ENCODE results near the gene ZKSCAN1. TPM values are rescaled to one million over a fixed set of nuclear protein-coding genes. Genes with fewer than 3 reads are reported as not detected.
A peak's percentile ranks its signal among the peaks of the same experiment; 100 is the strongest.
"Not testable (repeated sequence)": the region's sequence is repeated elsewhere in the genome, so short reads cannot be mapped to it uniquely, and the experiment has no call there.

Gene ZKSCAN1
- total RNA-seq (2014; rRNA removed), result 19.0 and 21.2 TPM in 2 replicates
- polyA plus RNA-seq (2012), result 9.7 TPM

- peak; percentile 95 for DNase-seq (ENCODE audit: low read depth)
Observed at GRCh38 chr7:100015232-100016214, at the start of gene ZKSCAN1. TSS of gene ZKSCAN1 (plus strand) at chr7:100015596. CDS start at chr7:100023507, 7,911 bp downstream.

GRCh38 chr7:99969298-99969697, 46.1 kb upstream of the ZKSCAN1 start:
- DNase-seq (ENCODE audit: low read depth), result no peak

GRCh38 chr7:99969813-99970212, 45.6 kb upstream of the ZKSCAN1 start:
- not testable (repeated sequence) for DNase-seq (ENCODE audit: low read depth)

- DNase-seq (ENCODE audit: low read depth), result no peak
Observed at GRCh38 chr7:99971242-99971641, 44.2 kb upstream of the ZKSCAN1 start.

GRCh38 chr7:99973817-99974216, 41.6 kb upstream of the ZKSCAN1 start:
- not testable (repeated sequence) for DNase-seq (ENCODE audit: low read depth)

- DNase-seq (ENCODE audit: low read depth), result no peak
Observed at GRCh38 chr7:99974681-99975080, 40.7 kb upstream of the ZKSCAN1 start.

GRCh38 chr7:99975782-99976521, 39.4 kb upstream of the ZKSCAN1 start, which contains the start of gene AZGP1:
TSS of gene AZGP1 (minus strand) at chr7:99976031. CDS start at chr7:99976020, 11 bp downstream.
- peak; percentile 16 for DNase-seq (ENCODE audit: low read depth)

- DNase-seq (ENCODE audit: low read depth), result no peak
Observed at GRCh38 chr7:99976626-99977025, 38.8 kb upstream of the ZKSCAN1 start.

- DNase-seq (ENCODE audit: low read depth), result peak; percentile 10
Observed at GRCh38 chr7:99979814-99980225, 35.6 kb upstream of the ZKSCAN1 start.

GRCh38 chr7:99980448-99980872, 34.9 kb upstream of the ZKSCAN1 start:
- DNase-seq (ENCODE audit: low read depth), result not testable (repeated sequence)

GRCh38 chr7:99981066-99981465, 34.3 kb upstream of the ZKSCAN1 start:
- DNase-seq (ENCODE audit: low read depth), result not testable (repeated sequence)

- no peak for DNase-seq (ENCODE audit: low read depth)
Observed at GRCh38 chr7:99984593-99984992, 30.8 kb upstream of the ZKSCAN1 start.

GRCh38 chr7:99987306-99987705, 28.1 kb upstream of the ZKSCAN1 start:
- not testable (repeated sequence) for DNase-seq (ENCODE audit: low read depth)

- no peak for DNase-seq (ENCODE audit: low read depth)
Observed at GRCh38 chr7:99987846-99988245, 27.6 kb upstream of the ZKSCAN1 start.

GRCh38 chr7:99990460-99990852, 24.9 kb upstream of the ZKSCAN1 start:
- no peak for DNase-seq (ENCODE audit: low read depth)

- not testable (repeated sequence) for DNase-seq (ENCODE audit: low read depth)
Observed at GRCh38 chr7:99991543-99991942, 23.9 kb upstream of the ZKSCAN1 start.

- DNase-seq (ENCODE audit: low read depth), result no peak
Observed at GRCh38 chr7:99992330-99993038, 22.9 kb upstream of the ZKSCAN1 start.

GRCh38 chr7:99994819-99995218, 20.6 kb upstream of the ZKSCAN1 start:
- no peak for DNase-seq (ENCODE audit: low read depth)

GRCh38 chr7:99996755-99997544, 18.4 kb upstream of the ZKSCAN1 start:
- DNase-seq (ENCODE audit: low read depth), result no peak

GRCh38 chr7:99997545-99998137, 17.8 kb upstream of the ZKSCAN1 start:
- no peak for DNase-seq (ENCODE audit: low read depth)

Measured in LHCN-M2 (cell line).